OCI-LY7 (cell line): ENCODE measurements around the gene KLC1.

Source experiments
- CTCF ChIP-seq: fragments of 200-600 bp; sonication (generic); conservative IDR thresholded peaks from 2 replicates; pipeline ENCODE4 v1.5.1; 2014; ENCODE audit warnings: mild to moderate bottlenecking, antibody characterized with exemption, low read length, moderate library complexity, mixed read lengths
- EZH2phosphoT487 ChIP-seq: fragments of 200-600 bp; sonication (generic); IDR thresholded peaks from 2 replicates; pipeline ENCODE4 v1.6.1; 2018; ENCODE audit warnings: low read depth, borderline replicate concordance, mild to moderate bottlenecking, mixed run types, antibody characterized with exemption, low read length, moderate library complexity, mixed read lengths

- TF ChIP-seq CTCF: no peak
- no peak for TF ChIP-seq EZH2phosphoT487
Measured at GRCh38 chr14:103683139-103683538, 54.1 kb downstream of the KLC1 start.
